Body of pancreas (tissue), 4 donors: ENCODE data around the gene ATE1. TPM values are rescaled to one million over a fixed set of nuclear protein-coding genes. Genes with fewer than 3 reads are reported as not detected.
"Not testable (repeated sequence)": the region's sequence is repeated elsewhere in the genome, so short reads cannot be mapped to it uniquely, and the experiment has no call there.

Experiments used
- ATAC-seq: fragments of 150-250 bp; one replicate; pipeline ENCODE4 v1.9.1; 2016
- DNase-seq, 4 donors: peaks; one replicate each; pipeline ENCODE4 v3.0.0-alpha.2; 2019
- H3K27ac ChIP-seq, 4 donors: fragments of 200-600 bp; sonication (generic); 1 replicate in 3 of 4; 2 replicates in 1 of 4; pipeline versions ENCODE4 v1.5.1 to v1.6.1; 2016 to 2019; ENCODE audit warnings: mild to moderate bottlenecking in 1 of 4, mixed read lengths in 1 of 4, moderate library complexity in 1 of 4
- H3K27me3 ChIP-seq, 2 donors: fragments of 200-600 bp; sonication (generic); one replicate each; pipeline ENCODE4 v1.6.0; 2016; ENCODE audit warnings: mild to moderate bottlenecking in 1 of 2
- H3K36me3 ChIP-seq, 2 donors: fragments of 200-600 bp; sonication (generic); replicated peaks in 1 of 2; 2 replicates each; pipeline ENCODE4 v1.5.1; 2016; ENCODE audit warnings: low read depth in 2 of 2; ENCODE audit not compliant: insufficient read depth in 1 of 2
- H3K4me1 ChIP-seq: fragments of 200-600 bp; sonication (generic); one replicate; pipeline ENCODE4 v1.6.0; 2016
- H3K4me3 ChIP-seq, 2 donors: fragments of 200-600 bp; sonication (generic); 1 replicate in 1 of 2; 2 replicates in 1 of 2; pipeline ENCODE4 v1.5.1; 2016 to 2019
- H3K9me3 ChIP-seq, 3 donors: fragments of 200-600 bp; sonication (generic); 1 replicate in 2 of 3; 2 replicates in 1 of 3; pipeline ENCODE4 v1.5.1; 2016
- POLR2A ChIP-seq, 3 donors: fragments of 450-650 bp; IDR thresholded peaks; one replicate each; pipeline ENCODE4 v1.6.1; 2016; ENCODE audit warnings: antibody characterized with exemption in 3 of 3, mild to moderate bottlenecking in 2 of 3
- WGBS, 2 donors: methylation state at CpG; one replicate each; pipeline ENCODE4 v1.1.5; 2017; 5-methylcytosine and 5-hydroxymethylcytosine counted together
- intact Hi-C: fragments of 100-400 bp; cut with DNase I; formaldehyde crosslinking; loops from one replicate; pipeline ENCODE4 v1.15.1; 2023
- total RNA-seq, 2 donors: library from RNA; depleted of rRNA; stranded (reverse); fragments of >200 nt; gene quantifications; one replicate each; pipeline ENCODE4 v1.1.0, GENCODE V29; 2016
- TF ChIP-seq, protein P1 (sequence below), 7 experiments: fragments of 450-650 bp in 4 of 7; fragments of 200-600 bp in 3 of 7; sonication (generic) in 3 of 7; IDR thresholded peaks; one replicate each; pipeline ENCODE4 v1.5.1; 2016 to 2019; ENCODE audit warnings: antibody characterized with exemption in 7 of 7

The ATE1 gene
- total RNA-seq, 2 donors from 2014 or later, result 15.0 to 19.8 TPM

DNA sequence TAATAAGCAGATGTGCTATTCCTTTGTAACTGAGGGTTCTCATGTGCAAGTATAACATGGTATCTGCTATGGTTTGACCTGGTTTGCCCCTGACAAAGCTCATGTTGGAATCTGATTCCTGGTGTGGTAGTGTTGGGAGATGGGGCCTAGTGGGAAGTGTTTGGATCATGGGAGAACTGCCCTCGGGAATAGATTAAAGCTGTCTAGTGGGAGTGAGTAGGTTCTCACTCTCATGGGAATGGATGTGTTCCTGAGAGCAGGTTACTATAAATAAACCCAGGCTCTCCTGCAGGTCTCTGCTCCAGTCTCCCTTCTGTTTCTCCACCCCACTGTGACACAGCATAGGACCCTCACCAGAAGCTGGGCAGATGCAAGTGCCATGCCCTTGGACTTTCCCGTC lies 97.7 kb downstream of the ATE1 start:
- no peaks in the 10 kb centered on the region for H3K36me3 ChIP-seq
- H3K4me1 ChIP-seq, result no peaks in the 10 kb centered on the region
- DNase-seq (no peak), ATAC-seq (no peak)
- intact Hi-C loops, result no loop called here
- H3K9me3 ChIP-seq, result no peaks in the 10 kb centered on the region
- no peak overlapping the region for H3K4me3 ChIP-seq
- no peaks in the 10 kb centered on the region for H3K27me3 ChIP-seq
- no peak overlapping the region for H3K27ac ChIP-seq
- no peak for TF ChIP-seq POLR2A (IDR thresholded peaks at IDR 0.05)
- TF ChIP-seq, protein P1, sequence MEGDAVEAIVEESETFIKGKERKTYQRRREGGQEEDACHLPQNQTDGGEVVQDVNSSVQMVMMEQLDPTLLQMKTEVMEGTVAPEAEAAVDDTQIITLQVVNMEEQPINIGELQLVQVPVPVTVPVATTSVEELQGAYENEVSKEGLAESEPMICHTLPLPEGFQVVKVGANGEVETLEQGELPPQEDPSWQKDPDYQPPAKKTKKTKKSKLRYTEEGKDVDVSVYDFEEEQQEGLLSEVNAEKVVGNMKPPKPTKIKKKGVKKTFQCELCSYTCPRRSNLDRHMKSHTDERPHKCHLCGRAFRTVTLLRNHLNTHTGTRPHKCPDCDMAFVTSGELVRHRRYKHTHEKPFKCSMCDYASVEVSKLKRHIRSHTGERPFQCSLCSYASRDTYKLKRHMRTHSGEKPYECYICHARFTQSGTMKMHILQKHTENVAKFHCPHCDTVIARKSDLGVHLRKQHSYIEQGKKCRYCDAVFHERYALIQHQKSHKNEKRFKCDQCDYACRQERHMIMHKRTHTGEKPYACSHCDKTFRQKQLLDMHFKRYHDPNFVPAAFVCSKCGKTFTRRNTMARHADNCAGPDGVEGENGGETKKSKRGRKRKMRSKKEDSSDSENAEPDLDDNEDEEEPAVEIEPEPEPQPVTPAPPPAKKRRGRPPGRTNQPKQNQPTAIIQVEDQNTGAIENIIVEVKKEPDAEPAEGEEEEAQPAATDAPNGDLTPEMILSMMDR (IDR thresholded peaks at IDR 0.05), result no peak
- 88 to 92% methylated on average over 2 of the region's 2 CpGs for WGBS, 2 donors

DNA sequence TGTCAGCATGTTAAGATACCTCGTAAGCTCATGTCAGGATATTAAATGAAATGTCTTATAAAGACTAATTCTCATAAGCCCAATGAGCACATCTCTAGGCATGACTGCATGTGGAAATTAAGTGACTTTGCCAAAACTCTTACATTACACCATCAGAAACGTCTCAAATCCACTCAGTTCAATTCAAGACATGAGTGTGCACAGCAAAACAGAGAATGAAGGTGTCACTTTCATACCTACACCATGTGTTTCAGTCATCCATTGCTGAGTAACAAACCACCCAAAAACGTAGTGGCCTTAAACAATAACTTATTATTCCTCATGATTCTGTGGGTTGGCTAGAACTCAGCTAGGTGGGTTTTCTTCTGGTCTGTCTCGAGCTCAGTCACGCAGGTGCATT lies 99.8 kb downstream of the ATE1 start:
- TF ChIP-seq, protein P1 (IDR thresholded peaks at IDR 0.05), result no peak
- no peak for TF ChIP-seq POLR2A (IDR thresholded peaks at IDR 0.05)
- H3K9me3 ChIP-seq, result no peaks in the 10 kb centered on the region
- DNase-seq (no peak), ATAC-seq (no peak)
- no peaks in the 10 kb centered on the region for H3K4me1 ChIP-seq
- H3K27ac ChIP-seq, result no peak overlapping the region
- no peaks in the 10 kb centered on the region for H3K36me3 ChIP-seq
- WGBS, 2 donors, result 84 to 92% methylated on average over 5 of the region's 5 CpGs
- intact Hi-C loops, result no loop called here
- no peaks in the 10 kb centered on the region for H3K27me3 ChIP-seq
- no peak overlapping the region for H3K4me3 ChIP-seq

DNA sequence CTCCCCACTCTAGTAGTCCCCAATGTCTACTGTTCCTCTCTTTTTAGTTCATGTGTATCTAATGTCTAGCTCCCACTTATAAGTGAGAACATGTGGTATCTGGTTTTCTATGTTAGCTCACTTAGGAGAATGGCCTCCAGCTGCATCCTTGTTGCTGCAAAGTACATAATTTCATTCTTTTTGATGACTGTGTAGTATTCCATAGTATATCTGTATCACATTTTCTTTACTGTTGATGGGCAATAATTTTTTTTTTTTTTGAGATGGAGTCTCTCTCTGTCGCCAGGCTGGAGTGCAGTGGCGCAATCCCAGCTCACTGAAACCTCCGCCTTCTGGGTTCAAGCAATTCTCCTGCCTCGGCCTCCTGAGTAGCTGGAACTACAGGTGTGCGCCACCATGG lies 101.1 kb downstream of the ATE1 start:
- H3K4me1 ChIP-seq, H3K9me3 ChIP-seq, H3K27me3 ChIP-seq, H3K4me3 ChIP-seq, H3K27ac ChIP-seq, H3K36me3 ChIP-seq, intact Hi-C loops, ATAC-seq, DNase-seq: not testable (repeated sequence)
- WGBS, 2 donors, result 95 to 99% methylated on average over 5 of the region's 5 CpGs

- DNase-seq (no peak), ATAC-seq (no peak)
- WGBS, 2 donors, result 63% methylated on average over 5 of the region's 5 CpGs
- H3K27ac ChIP-seq, result no peak overlapping the region
- no peaks in the 10 kb centered on the region for H3K36me3 ChIP-seq
- intact Hi-C loops, result loop anchor here (5.0 kb wide), 1 partner anchor 63 kb away; no protein-coding TSS in a partner anchor
- H3K9me3 ChIP-seq, result no peaks in the 10 kb centered on the region
- no peaks in the 10 kb centered on the region for H3K4me1 ChIP-seq
- TF ChIP-seq, protein P1 (IDR thresholded peaks at IDR 0.05), result peak; percentile 44 to 69 (median 59)
- TF ChIP-seq POLR2A (IDR thresholded peaks at IDR 0.05), result no peak
- H3K4me3 ChIP-seq, result no peak overlapping the region
- no peaks in the 10 kb centered on the region for H3K27me3 ChIP-seq
These were observed 103.8 kb downstream of the ATE1 start for GRCh38 chr10:121823993-121824463.

GRCh38 chr10:121822724-121823123 lies 105.1 kb downstream of the ATE1 start:
- Histone ChIP-seq H3K27me3 (no peaks in the 10 kb centered on the region), H3K27ac (no peak overlapping the region), H3K36me3 (no peaks in the 10 kb centered on the region), H3K9me3 (no peaks in the 10 kb centered on the region), H3K4me1 (no peaks in the 10 kb centered on the region), H3K4me3 (no peak overlapping the region)
- no peak for DNase-seq
- ATAC-seq, result no peak
- intact Hi-C loops, result loop anchor here (5.0 kb wide), 1 partner anchor 65 kb away; no protein-coding TSS in a partner anchor
- TF ChIP-seq, protein P1 (IDR thresholded peaks at IDR 0.05), result no peak
- TF ChIP-seq POLR2A (IDR thresholded peaks at IDR 0.05), result no peak
- WGBS, 2 donors, result 89 to 93% methylated on average over 3 of the region's 3 CpGs
